A549 (cell line): ENCODE results near the gene VDAC1. TPM values are rescaled to one million over a fixed set of nuclear protein-coding genes. Genes with fewer than 3 reads are reported as not detected.

Source experiments
- ATAC-seq, 2 experiments: fragments of 200-7000 bp in 1 of 2; fragments of >200 bp in 1 of 2; cut with Nextera tagmentation in 1 of 2; cut with Tn5 transposase in 1 of 2; 3 replicates each; pipeline versions ENCODE4 v1.8.0 to v1.9.1; 2018 to 2020; ENCODE audit warnings: mild to moderate bottlenecking in 1 of 2, moderate library complexity in 1 of 2
- CTCF ChIA-PET: fragments of 300-600 bp; sonication (Branson Sonifier 250); formaldehyde crosslinking; extraction: SDS; loops from one replicate; lab custom pipeline; 2021; ENCODE audit warnings: antibody characterized with exemption, inconsistent platforms; lab: Yijun Ruan, JAX
- POLR2A ChIA-PET: fragments of 350-600 bp; formaldehyde crosslinking; extraction: SDS; loops from one replicate; lab custom pipeline; 2021; ENCODE audit warnings: antibody characterized with exemption, inconsistent platforms; lab: Yijun Ruan, JAX
- DNase-seq, 2 experiments: peaks; one replicate each; pipeline versions ENCODE4 v3.0.0 to v3.0.0-alpha.2; 2011 to 2016; ENCODE audit warnings: low read depth in 1 of 2, low spot score in 1 of 2
- FAIRE-seq: peaks from 2 replicates; lab custom pipeline; 2011; peaks lifted over from hg19 to GRCh38; lab: Jason Lieb, UNC
- H3K27ac ChIP-seq, 2 experiments: fragments of >200 bp; sonication (Bioruptor Twin); formaldehyde crosslinking; 3 replicates each; pipeline ENCODE4 v1.5.1; 2016 to 2017
- H3K4me1 ChIP-seq: fragments of >200 bp; sonication (Bioruptor Twin); formaldehyde crosslinking; 3 replicates; pipeline ENCODE4 v1.6.1; 2016
- H3K4me2 ChIP-seq: fragments of >200 bp; sonication (Bioruptor Twin); formaldehyde crosslinking; 3 replicates; pipeline ENCODE4 v1.6.1; 2016
- H3K4me3 ChIP-seq: fragments of >200 bp; sonication (Bioruptor Twin); formaldehyde crosslinking; 3 replicates; pipeline ENCODE4 v1.5.1; 2016
- H3K9me3 ChIP-seq: fragments of >200 bp; sonication (Bioruptor Twin); formaldehyde crosslinking; 3 replicates; pipeline ENCODE4 v1.6.1; 2016
- ATOH8 ChIP-seq: fragments of 250-450 bp; sonication (Bioruptor Pico); IDR thresholded peaks from 2 replicates; pipeline ENCODE4 v1.5.0; 2020; ENCODE audit warnings: low read depth, mild to moderate bottlenecking, moderate library complexity
- CBX2 ChIP-seq: fragments of 200-600 bp; sonication (generic); IDR thresholded peaks from 2 replicates; pipeline ENCODE4 v1.6.1; 2016; ENCODE audit warnings: low read depth, mild to moderate bottlenecking, borderline replicate concordance
- CHD2 ChIP-seq: fragments of 150-350 bp; IDR thresholded peaks from 2 replicates; pipeline ENCODE4 v1.6.1; 2014; ENCODE audit warnings: low read length; ENCODE audit not compliant: partially characterized antibody
- CTCF ChIP-seq: fragments of >200 bp; sonication (Bioruptor Twin); formaldehyde crosslinking; IDR thresholded peaks from 3 replicates; pipeline ENCODE4 v1.5.1; 2016
- E2F6 ChIP-seq: IDR thresholded peaks from 2 replicates; pipeline ENCODE4 v1.6.1; 2012; ENCODE audit warnings: low read depth, borderline replicate concordance
- EHF ChIP-seq: fragments of 250-450 bp; sonication (Bioruptor Pico); IDR thresholded peaks from 2 replicates; pipeline ENCODE4 v1.5.0; 2020; ENCODE audit warnings: mild to moderate bottlenecking
- EP300 ChIP-seq, 2 experiments: fragments of >200 bp; sonication (Bioruptor Twin); formaldehyde crosslinking; IDR thresholded peaks; 2 replicates in 1 of 2; 3 replicates in 1 of 2; pipeline ENCODE4 v1.6.1; 2016 to 2017
- FOSB ChIP-seq: fragments of 250-450 bp; sonication (Bioruptor Pico); IDR thresholded peaks from 2 replicates; pipeline ENCODE4 v1.5.0; 2020; ENCODE audit warnings: mild to moderate bottlenecking, moderate library complexity
- FOSL2 ChIP-seq, 2 experiments: fragments of 450-650 bp in 1 of 2; fragments of >200 bp in 1 of 2; sonication (Bioruptor Twin) in 1 of 2; formaldehyde crosslinking; IDR thresholded peaks; 2 replicates each; pipeline versions ENCODE4 v1.5.0 to v1.6.1; 2016 to 2020; ENCODE audit warnings: mild to moderate bottlenecking in 1 of 2, moderate library complexity in 1 of 2
- FOXS1 ChIP-seq: fragments of 250-450 bp; sonication (Bioruptor Pico); IDR thresholded peaks from 2 replicates; pipeline ENCODE4 v1.5.0; 2020; ENCODE audit warnings: mild to moderate bottlenecking, moderate library complexity
- GATA3 ChIP-seq: IDR thresholded peaks from 2 replicates; pipeline ENCODE4 v1.6.1; 2012; ENCODE audit warnings: borderline replicate concordance
- HDAC2 ChIP-seq: fragments of 200-600 bp; sonication (generic); IDR thresholded peaks from 2 replicates; pipeline ENCODE4 v1.6.1; 2016
- HOXB13 ChIP-seq: fragments of 250-450 bp; sonication (Bioruptor Pico); IDR thresholded peaks from 2 replicates; pipeline ENCODE4 v1.5.0; 2020; ENCODE audit warnings: low read depth, mild to moderate bottlenecking, moderate library complexity
- MAFK ChIP-seq: fragments of 450-650 bp; IDR thresholded peaks from 2 replicates; pipeline ENCODE4 v1.6.1; 2014; ENCODE audit not compliant: partially characterized antibody
- MAX ChIP-seq: IDR thresholded peaks from 2 replicates; pipeline ENCODE4 v1.6.1; 2012
- MAZ ChIP-seq: fragments of 150-350 bp; IDR thresholded peaks from 2 replicates; pipeline ENCODE4 v1.6.1; 2014; ENCODE audit warnings: antibody characterized with exemption, low read depth, low read length, borderline replicate concordance
- NFE2L2 ChIP-seq: fragments of 150-350 bp; conservative IDR thresholded peaks from 2 replicates; pipeline ENCODE4 v1.6.1; 2014; ENCODE audit warnings: low read length
- NPAS2 ChIP-seq: fragments of 250-450 bp; sonication (Bioruptor Pico); IDR thresholded peaks from 2 replicates; pipeline ENCODE4 v1.8.0; 2022; ENCODE audit warnings: mild to moderate bottlenecking, moderate library complexity, borderline replicate concordance
- NR3C1 ChIP-seq: fragments of >200 bp; sonication (Bioruptor Twin); formaldehyde crosslinking; IDR thresholded peaks from 3 replicates; pipeline ENCODE4 v1.6.1; 2017
- PBX3 ChIP-seq: IDR thresholded peaks from 2 replicates; pipeline ENCODE4 v1.6.1; 2012
- PHF8 ChIP-seq: fragments of 200-600 bp; sonication (generic); IDR thresholded peaks from 2 replicates; pipeline ENCODE4 v1.6.1; 2016; ENCODE audit warnings: low read depth, mild to moderate bottlenecking, antibody characterized with exemption, moderate library complexity, borderline replicate concordance
- RCOR1 ChIP-seq: fragments of 150-350 bp; IDR thresholded peaks from 2 replicates; pipeline ENCODE4 v1.6.1; 2014; ENCODE audit warnings: antibody characterized with exemption, low read length, low read depth
- RFX5 ChIP-seq: fragments of 450-650 bp; IDR thresholded peaks from 2 replicates; pipeline ENCODE4 v1.7.1; 2014; ENCODE audit warnings: antibody characterized with exemption, mild to moderate bottlenecking, moderate library complexity
- SMC3 ChIP-seq: fragments of >200 bp; sonication (Bioruptor Twin); formaldehyde crosslinking; IDR thresholded peaks from 3 replicates; pipeline ENCODE4 v1.6.1; 2018; ENCODE audit warnings: inconsistent platforms
- SREBF2 ChIP-seq: fragments of 450-650 bp; IDR thresholded peaks from 2 replicates; pipeline ENCODE4 v1.6.1; 2014; ENCODE audit warnings: mild to moderate bottlenecking, moderate library complexity
- TP53 ChIP-seq: fragments of 250-450 bp; sonication (Bioruptor Pico); IDR thresholded peaks from 2 replicates; pipeline ENCODE4 v1.5.0; 2021; ENCODE audit warnings: mild to moderate bottlenecking, moderate library complexity
- ZC3H11A ChIP-seq: fragments of 450-650 bp; IDR thresholded peaks from 2 replicates; pipeline ENCODE4 v1.6.1; 2014; ENCODE audit warnings: antibody characterized with exemption, mild to moderate bottlenecking
- ZSCAN20 ChIP-seq: fragments of 250-450 bp; sonication (Bioruptor Pico); IDR thresholded peaks from 2 replicates; pipeline ENCODE4 v1.8.0; 2022; ENCODE audit warnings: mild to moderate bottlenecking, moderate library complexity
- WGBS: methylation state at CpG from one replicate; pipeline ENCODE4 v1.1.6; 2017; ENCODE audit errors: missing lambda C conversion rate; 5-methylcytosine and 5-hydroxymethylcytosine counted together
- polyA plus RNA-seq, 4 experiments: library from polyadenylated mRNA; depleted of rRNA in 3 of 4; stranded (reverse); fragments of >200 nt; fragmentation: RNase III in 1 of 4; extraction: RNeasy Plus Mini Kit Qiagen cat#74134 plus additional on column Dnase treatment in 1 of 4; gene quantifications; 2 replicates in 3 of 4; 3 replicates in 1 of 4; pipeline ENCODE4 v1.2.3, GENCODE V29; 2011 to 2017

Gene VDAC1
- polyA plus RNA-seq, 2 of the 4 experiments (the other 2 are of a cell fraction), result 369 to 442 TPM

GRCh38 chr5:133935667-133935940, 69.2 kb downstream of the VDAC1 start:
- CTCF ChIA-PET, result interaction anchor here (0.8 to 0.9 kb wide), 2 partner anchors 8 to 512 kb away, joined by 3 to 4 read pairs; no protein-coding TSS in a partner anchor
- WGBS, result 33% methylated on average over 4 of the region's 5 CpGs
- TF ChIP-seq PBX3 (no peak), RFX5 (no peak), CTCF (no peak), SREBF2 (no peak), NR3C1 (no peak)
- TF ChIP-seq, all 56 proteins: peak for 0
- peaks cover 6% of the 10 kb centered on the region; the same call in 2 of the 3 replicates for H3K9me3 ChIP-seq
- H3K27ac ChIP-seq, result no peak overlapping the region
- ATAC-seq, result no peak
- H3K4me2 ChIP-seq, result no peak overlapping the region
- FAIRE-seq, result no peak
- H3K4me3 ChIP-seq, result no peak overlapping the region
- no peaks in the 10 kb centered on the region for H3K4me1 ChIP-seq
- POLR2A ChIA-PET, result no interaction called here
- no peak for DNase-seq

- Histone ChIP-seq H3K4me2 (no peak overlapping the region), H3K4me1 (no peaks in the 10 kb centered on the region), H3K9me3 (peaks cover 6% of the 10 kb centered on the region; the same call in 2 of the 3 replicates), H3K4me3 (no peak overlapping the region), H3K27ac (no peak overlapping the region)
- ChIA-PET CTCF (interaction anchor here (0.8 to 0.9 kb wide), 3 partner anchors 9 to 512 kb away, joined by 3 to 4 read pairs (median 3); no protein-coding TSS in a partner anchor), POLR2A (no interaction called here)
- no peak for TF ChIP-seq MAFK
- TF ChIP-seq ZSCAN20 (CRISPR knock-in tag), result no peak
- TF ChIP-seq ZC3H11A, result no peak
- TF ChIP-seq PHF8, result no peak
- TF ChIP-seq EHF (CRISPR knock-in tag), result no peak
- TF ChIP-seq TP53 (CRISPR knock-in tag), result no peak
- TF ChIP-seq MAZ, result no peak
- peak in 1 of 2 experiments; percentile 19; a peak in 1 of 6 replicates for ATAC-seq
- FAIRE-seq, result no peak
- WGBS, result 64% methylated on average over 5 of the region's 5 CpGs
- no peak for DNase-seq
These were observed 69.7 kb downstream of the VDAC1 start for GRCh38 chr5:133934822-133935666.

- TF ChIP-seq MAFK, result no peak
- TF ChIP-seq HDAC2, result no peak
- TF ChIP-seq CHD2, result no peak
- no peak for TF ChIP-seq EP300 (IDR thresholded peaks at IDR 0.05)
- TF ChIP-seq ATOH8 (CRISPR knock-in tag), result no peak
- TF ChIP-seq E2F6, result no peak
- no peak for TF ChIP-seq NPAS2
- TF ChIP-seq ZC3H11A, result no peak
- TF ChIP-seq FOXS1 (CRISPR knock-in tag), result no peak
- no peak for TF ChIP-seq CBX2
- no peak for TF ChIP-seq SMC3
- TF ChIP-seq EHF (CRISPR knock-in tag), result no peak
- TF ChIP-seq RCOR1, result no peak
- TF ChIP-seq FOSL2 (IDR thresholded peaks at IDR 0.05), result no peak
- no peak for TF ChIP-seq FOSL2 (CRISPR knock-in tag; IDR thresholded peaks at IDR 0.05)
- no peak for TF ChIP-seq MAX
- no peak for TF ChIP-seq SREBF2
- TF ChIP-seq GATA3, result no peak
- no peak for TF ChIP-seq FOSB (CRISPR knock-in tag)
- no peak for TF ChIP-seq NFE2L2
- TF ChIP-seq HOXB13 (CRISPR knock-in tag), result no peak
- CTCF ChIA-PET, result interaction anchor here (0.9 kb wide), 1 partner anchor 9 kb away, joined by 3 read pairs; no protein-coding TSS in a partner anchor
These were observed 70.5 kb downstream of the VDAC1 start for GRCh38 chr5:133934311-133934710.

More at GRCh38 chr5:133934311-133934710, 70.5 kb downstream of the VDAC1 start:
- FAIRE-seq (no peak), DNase-seq (no peak), ATAC-seq (no peak)
- Histone ChIP-seq H3K27ac (no peak overlapping the region), H3K4me2 (no peak overlapping the region), H3K4me1 (no peaks in the 10 kb centered on the region), H3K9me3 (peaks cover 6% of the 10 kb centered on the region; the same call in 2 of the 3 replicates), H3K4me3 (no peak overlapping the region)
- WGBS, result 77% methylated on average over 4 of the region's 5 CpGs
- POLR2A ChIA-PET, result no interaction called here
